Neuronal stem cell (in vitro differentiated cells): ENCODE results near the gene RBM20.

Experiments
- DNase-seq: peaks from one replicate; pipeline ENCODE4 v3.0.0-alpha.2; 2013; ENCODE audit warnings: low spot score
- H2AFZ ChIP-seq: one replicate; pipeline ENCODE4 v1.6.1; 2013; ENCODE audit warnings: mild to moderate bottlenecking, low read length, inconsistent platforms
- H2AK5ac ChIP-seq: 2 replicates; pipeline ENCODE4 v1.6.1; 2013; ENCODE audit warnings: low read depth, mild to moderate bottlenecking, inconsistent platforms, low read length, moderate library complexity, mixed read lengths
- H2BK120ac ChIP-seq: 2 replicates; pipeline ENCODE4 v1.6.1; 2013; ENCODE audit warnings: low read depth, mild to moderate bottlenecking, inconsistent platforms, low read length, moderate library complexity, mixed read lengths
- H2BK12ac ChIP-seq: one replicate; pipeline ENCODE4 v1.6.1; 2013; ENCODE audit warnings: low read length, inconsistent platforms
- H2BK15ac ChIP-seq: 2 replicates; pipeline ENCODE4 v1.6.1; 2013; ENCODE audit warnings: mild to moderate bottlenecking, low read length, inconsistent platforms, mixed read lengths
- H2BK5ac ChIP-seq: one replicate; pipeline ENCODE4 v1.6.1; 2013; ENCODE audit warnings: inconsistent platforms, mild to moderate bottlenecking, low read length, moderate library complexity
- H3K14ac ChIP-seq: one replicate; pipeline ENCODE4 v1.6.1; 2013; ENCODE audit warnings: low read length, inconsistent platforms
- H3K18ac ChIP-seq: 2 replicates; pipeline ENCODE4 v1.6.1; 2013; ENCODE audit warnings: low read length, inconsistent platforms
- H3K23ac ChIP-seq: 2 replicates; pipeline ENCODE4 v1.6.1; 2013; ENCODE audit warnings: low read depth, mild to moderate bottlenecking, mixed read lengths, low read length, inconsistent platforms; ENCODE audit not compliant: poor library complexity
- H3K27ac ChIP-seq: replicated peaks from 3 replicates; pipeline ENCODE4 v1.5.1; 2013; ENCODE audit warnings: low read length, inconsistent platforms
- H3K27me3 ChIP-seq, 3 experiments: 2 replicates each; pipeline ENCODE4 v1.6.1; 2013; ENCODE audit warnings: low read length in 3 of 3, mild to moderate bottlenecking in 2 of 3, inconsistent platforms in 1 of 3, low read depth in 1 of 3, mixed read lengths in 1 of 3, moderate library complexity in 1 of 3; ENCODE audit not compliant: control insufficient read depth in 3 of 3, insufficient read depth in 3 of 3
- H3K36me3 ChIP-seq, 2 donors: replicated peaks in 1 of 2; 2 replicates each; pipeline ENCODE4 v1.6.1; 2013; ENCODE audit warnings: low read length in 2 of 2; ENCODE audit not compliant: control insufficient read depth in 2 of 2, insufficient read depth in 2 of 2
- H3K4ac ChIP-seq: 2 replicates; pipeline ENCODE4 v1.6.1; 2013; ENCODE audit warnings: inconsistent platforms, mild to moderate bottlenecking, low read length, moderate library complexity
- H3K4me1 ChIP-seq, 2 donors: 1 replicate in 1 of 2; 2 replicates in 1 of 2; pipeline ENCODE4 v1.6.1; 2013; ENCODE audit warnings: low read length in 2 of 2, low read depth in 1 of 2; ENCODE audit not compliant: control insufficient read depth in 2 of 2, insufficient read depth in 1 of 2
- H3K4me2 ChIP-seq: one replicate; pipeline ENCODE4 v1.6.1; 2013; ENCODE audit warnings: mild to moderate bottlenecking, low read length, inconsistent platforms; ENCODE audit not compliant: insufficient read depth, poor library complexity, severe bottlenecking
- H3K4me3 ChIP-seq, 2 donors: 2 replicates each; pipeline ENCODE4 v1.5.1; 2013; ENCODE audit warnings: low read length in 2 of 2, mild to moderate bottlenecking in 2 of 2, inconsistent platforms in 1 of 2, moderate library complexity in 1 of 2
- H3K79me1 ChIP-seq: one replicate; pipeline ENCODE4 v1.6.1; 2013; ENCODE audit warnings: low read depth, mild to moderate bottlenecking, inconsistent platforms, low read length, moderate library complexity
- H3K9ac ChIP-seq: one replicate; pipeline ENCODE4 v1.6.1; 2013; ENCODE audit warnings: mild to moderate bottlenecking, low read depth, low read length, inconsistent platforms; ENCODE audit not compliant: poor library complexity
- H3K9me3 ChIP-seq, 2 donors: replicated peaks in 1 of 2; 2 replicates each; pipeline versions ENCODE3 to v1.6.1; 2013; ENCODE audit warnings: low read length in 2 of 2, mild to moderate bottlenecking in 2 of 2, inconsistent platforms in 1 of 2, low read depth in 1 of 2, mixed read lengths in 1 of 2, moderate library complexity in 1 of 2; ENCODE audit not compliant: control insufficient read depth in 2 of 2, insufficient read depth in 1 of 2
- H4K8ac ChIP-seq: one replicate; pipeline ENCODE4 v1.6.1; 2013; ENCODE audit warnings: low read depth, mild to moderate bottlenecking, inconsistent platforms, low read length, moderate library complexity
- H4K91ac ChIP-seq: one replicate; pipeline ENCODE4 v1.6.1; 2013; ENCODE audit warnings: low read length, low read depth, mild to moderate bottlenecking, inconsistent platforms; ENCODE audit not compliant: poor library complexity
- WGBS, 2 donors: extraction: QIAGEN DNeasy Blood & Tissue Kit; methylation state at CpG; one replicate each; pipeline ENCODE4 v1.1.7; 2013; ENCODE audit warnings: missing lambda C conversion rate in 2 of 2, mixed read lengths in 1 of 2; ENCODE audit not compliant: insufficient read length in 2 of 2, insufficient replicate concordance in 1 of 2; ENCODE audit errors: extremely low coverage in 2 of 2; 5-methylcytosine and 5-hydroxymethylcytosine counted together

The RBM20 gene

GRCh38 chr10:110840225-110840922 is 196.2 kb downstream of the RBM20 start:
- H3K27ac ChIP-seq = no peak overlapping the region
- H3K79me1 ChIP-seq = no peaks in the 10 kb centered on the region
- H2AK5ac ChIP-seq = peak overlapping the region; percentile 45
- H2BK15ac ChIP-seq = no peak overlapping the region
- peak overlapping the region; percentile 34 for H4K91ac ChIP-seq
- no peak overlapping the region for H4K8ac ChIP-seq
- no peak overlapping the region for H3K4me3 ChIP-seq
- H3K36me3 ChIP-seq = no peaks in the 10 kb centered on the region
- no peak overlapping the region for H3K4ac ChIP-seq
- no peak overlapping the region for H3K4me2 ChIP-seq
- no peak overlapping the region for H3K14ac ChIP-seq
- no peak for DNase-seq
- H3K18ac ChIP-seq = peak overlapping the region; percentile 34
- no peak overlapping the region for H2AFZ ChIP-seq
- peaks cover 14 to 23% of the 10 kb centered on the region in 2 donors for H3K4me1 ChIP-seq
- H2BK12ac ChIP-seq = no peak overlapping the region
- no peak overlapping the region for H2BK5ac ChIP-seq
- no peak overlapping the region for H3K23ac ChIP-seq
- H3K9me3 ChIP-seq = peaks cover 0 to 1% of the 10 kb centered on the region in 2 donors
- no peaks in the 10 kb centered on the region for H3K27me3 ChIP-seq
- H3K9ac ChIP-seq = no peak overlapping the region
- peak overlapping the region; percentile 4 for H2BK120ac ChIP-seq
- no CpG with 5 or more reads among the region's 5 CpGs for WGBS, 2 donors

GRCh38 chr10:110840923-110841428 is 196.8 kb downstream of the RBM20 start:
- Histone ChIP-seq H3K9ac (no peak overlapping the region), H2BK120ac (peak overlapping the region; percentile 4), H3K79me1 (no peaks in the 10 kb centered on the region), H2BK12ac (no peak overlapping the region), H3K27ac (no peak overlapping the region), H3K27me3 (no peaks in the 10 kb centered on the region), H2AK5ac (peak overlapping the region; percentile 45), H3K36me3 (no peaks in the 10 kb centered on the region), H2AFZ (no peak overlapping the region), H4K91ac (no peak overlapping the region), H3K14ac (no peak overlapping the region), H3K18ac (peak overlapping the region; percentile 34), H3K4me2 (no peak overlapping the region), H2BK15ac (no peak overlapping the region), H3K4me3 (no peak overlapping the region), H3K9me3 (no peaks in the 10 kb centered on the region), H3K4me1 (peaks cover 9 to 23% of the 10 kb centered on the region in 2 donors), H3K4ac (no peak overlapping the region), H4K8ac (no peak overlapping the region), H3K23ac (no peak overlapping the region), H2BK5ac (no peak overlapping the region)
- no peak for DNase-seq
- no CpG with 5 or more reads among the region's 3 CpGs for WGBS, 2 donors

DNA sequence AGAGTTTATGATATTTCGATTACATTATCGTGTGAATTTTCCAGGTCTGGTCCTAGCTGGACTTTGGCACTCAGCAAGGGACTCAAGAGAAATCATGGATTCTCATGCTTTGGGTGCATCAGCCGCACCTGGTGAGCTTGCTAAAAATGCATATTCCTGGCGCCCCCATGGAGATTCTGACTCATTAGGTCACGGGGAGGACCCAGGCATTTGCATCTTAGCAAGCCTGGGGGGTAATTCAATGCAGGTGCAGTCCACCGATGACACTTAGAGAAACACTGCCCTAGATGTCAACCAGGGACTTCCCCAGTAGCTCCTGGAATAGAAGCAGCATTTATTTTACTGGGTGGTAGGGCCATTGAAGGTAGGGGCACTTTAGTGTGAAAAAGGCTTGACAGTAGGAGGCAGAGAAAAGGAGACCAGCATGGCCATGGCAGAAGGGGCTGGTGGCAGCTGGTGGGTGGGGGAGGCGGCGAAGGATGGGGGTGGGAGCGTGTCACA is 197.7 kb downstream of the RBM20 start:
- H3K4me1 ChIP-seq = peaks cover 5 to 23% of the 10 kb centered on the region in 2 donors
- H2BK5ac ChIP-seq = no peak overlapping the region
- no peak overlapping the region for H3K4ac ChIP-seq
- no peaks in the 10 kb centered on the region for H3K9me3 ChIP-seq
- no peaks in the 10 kb centered on the region for H3K79me1 ChIP-seq
- H4K91ac ChIP-seq = no peak overlapping the region
- H3K9ac ChIP-seq = no peak overlapping the region
- H3K4me2 ChIP-seq = no peak overlapping the region
- H3K27me3 ChIP-seq = no peaks in the 10 kb centered on the region
- no peak overlapping the region for H4K8ac ChIP-seq
- no peak overlapping the region for H2AK5ac ChIP-seq
- H2BK15ac ChIP-seq = no peak overlapping the region
- H2BK12ac ChIP-seq = no peak overlapping the region
- no peak overlapping the region for H3K23ac ChIP-seq
- no peak overlapping the region for H3K27ac ChIP-seq
- no peaks in the 10 kb centered on the region for H3K36me3 ChIP-seq
- no peak overlapping the region for H3K4me3 ChIP-seq
- WGBS, 2 donors = no CpG with 5 or more reads among the region's 9 CpGs
- no peak overlapping the region for H3K14ac ChIP-seq
- no peak overlapping the region for H3K18ac ChIP-seq
- DNase-seq = no peak
- no peak overlapping the region for H2AFZ ChIP-seq
- H2BK120ac ChIP-seq = no peak overlapping the region

DNA sequence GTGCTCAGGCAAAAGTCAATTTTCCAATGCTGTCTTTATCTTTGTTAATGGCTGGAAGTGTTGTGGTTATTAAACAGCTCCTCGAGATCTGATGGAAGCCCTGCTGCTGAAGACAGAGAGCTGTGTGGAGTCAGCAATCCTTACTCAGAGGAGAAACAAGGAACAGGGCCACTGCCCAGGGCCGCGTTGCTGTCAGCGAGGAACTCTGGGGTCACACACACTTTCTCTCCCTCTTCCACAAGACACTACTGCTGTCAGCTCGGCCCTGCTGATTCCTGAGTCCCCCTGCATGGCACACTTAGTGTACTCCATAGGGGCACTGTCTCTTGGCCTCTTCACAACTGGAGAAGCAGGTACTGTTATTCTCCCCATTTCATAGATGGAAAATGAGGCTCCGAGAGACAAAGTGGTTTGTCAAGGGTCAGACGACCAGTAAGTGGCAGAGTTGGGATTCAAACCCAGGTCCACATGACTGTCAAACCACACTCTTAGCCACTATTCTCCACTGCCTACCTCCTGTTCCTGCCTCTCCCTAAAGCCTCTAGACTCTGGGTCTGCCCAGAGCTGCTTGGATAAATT is 198.3 kb downstream of the RBM20 start:
- Histone ChIP-seq H3K27me3 (no peaks in the 10 kb centered on the region), H2BK120ac (no peak overlapping the region), H3K27ac (no peak overlapping the region), H2AK5ac (peak overlapping the region; percentile 1), H4K8ac (no peak overlapping the region), H3K36me3 (no peaks in the 10 kb centered on the region), H2BK5ac (no peak overlapping the region), H3K18ac (no peak overlapping the region), H3K4me3 (no peak overlapping the region), H4K91ac (no peak overlapping the region), H3K4me2 (no peak overlapping the region), H3K14ac (no peak overlapping the region), H2BK15ac (no peak overlapping the region), H3K79me1 (no peaks in the 10 kb centered on the region), H3K4ac (no peak overlapping the region), H2AFZ (peak overlapping the region; percentile 72), H3K9me3 (no peaks in the 10 kb centered on the region), H3K23ac (no peak overlapping the region), H3K9ac (no peak overlapping the region), H2BK12ac (no peak overlapping the region), H3K4me1 (peaks cover 5 to 25% of the 10 kb centered on the region in 2 donors)
- no peak for DNase-seq
- WGBS, 2 donors = no CpG with 5 or more reads among the region's 7 CpGs
